ENCODE results near the gene SNRNP25.

The SNRNP25 gene

GRCh38 chr16:62968-63391 is 9.4 kb downstream of the SNRNP25 start:
- DNase-seq = no peak

GRCh38 chr16:63466-63865 is 9.8 kb downstream of the SNRNP25 start:
- no peak for DNase-seq

- DNase-seq = no peak
Measured at GRCh38 chr16:63998-64913, 10.6 kb downstream of the SNRNP25 start.

GRCh38 chr16:64914-65255 is 11.3 kb downstream of the SNRNP25 start:
- no peak for DNase-seq

- DNase-seq = peak in 52 of 56 donors; percentile 30 to 90 (median 74)
Measured at GRCh38 chr16:65745-66144, 12.1 kb downstream of the SNRNP25 start.

GRCh38 chr16:66309-67182 is 12.9 kb downstream of the SNRNP25 start:
- DNase-seq = no peak

GRCh38 chr16:67183-67791 is 13.7 kb downstream of the SNRNP25 start:
- peak in 14 of 56 donors; percentile 13 to 55 (median 30) for DNase-seq

GRCh38 chr16:67884-68789 is 14.5 kb downstream of the SNRNP25 start:
- DNase-seq = peak in 21 of 56 donors; percentile 18 to 70 (median 47)

- DNase-seq = no peak
Measured at GRCh38 chr16:69181-69580, 15.6 kb downstream of the SNRNP25 start.

- DNase-seq = no peak
Measured at GRCh38 chr16:71210-71539, 17.5 kb downstream of the SNRNP25 start.

GRCh38 chr16:71540-72401 is 18.1 kb downstream of the SNRNP25 start:
- DNase-seq = peak in 19 of 56 donors; percentile 18 to 68 (median 44)

- peak in 3 of 56 donors; percentile 7 to 69 (median 51) for DNase-seq
Measured at GRCh38 chr16:72561-73548, 19.2 kb downstream of the SNRNP25 start, which contains the start of gene RHBDF1. RHBDF1 (minus strand) TSS chr16:72631; CDS start chr16:65015, 7,616 bp downstream.

- DNase-seq = peak in 8 of 56 donors; percentile 22 to 51 (median 27)
Measured at GRCh38 chr16:74051-74746, 20.6 kb downstream of the SNRNP25 start.

GRCh38 chr16:74747-75334 is 21.2 kb downstream of the SNRNP25 start:
- no peak for DNase-seq

GRCh38 chr16:75580-76501 is 22.2 kb downstream of the SNRNP25 start:
- peak in 3 of 56 donors; percentile 15 to 36 (median 18) for DNase-seq
